Ureter (tissue), 1 donor: ENCODE results near the gene C7orf33. TPM values are rescaled to one million over a fixed set of nuclear protein-coding genes. Genes with fewer than 3 reads are reported as not detected.

ENCODE experiments used
- DNase-seq: peaks from one replicate; pipeline ENCODE4 v3.0.0-alpha.2; 2020; ENCODE audit warnings: low spot score
- total RNA-seq: library from RNA; stranded (reverse); gene quantifications from one replicate; pipeline ENCODE4 v1.2.4, GENCODE V29; 2023
- donor health status: DM: yes; HTN: yes; CAD: no.

Gene C7orf33
- total RNA-seq, 1 donor from 2014 or later: not detected

DNA sequence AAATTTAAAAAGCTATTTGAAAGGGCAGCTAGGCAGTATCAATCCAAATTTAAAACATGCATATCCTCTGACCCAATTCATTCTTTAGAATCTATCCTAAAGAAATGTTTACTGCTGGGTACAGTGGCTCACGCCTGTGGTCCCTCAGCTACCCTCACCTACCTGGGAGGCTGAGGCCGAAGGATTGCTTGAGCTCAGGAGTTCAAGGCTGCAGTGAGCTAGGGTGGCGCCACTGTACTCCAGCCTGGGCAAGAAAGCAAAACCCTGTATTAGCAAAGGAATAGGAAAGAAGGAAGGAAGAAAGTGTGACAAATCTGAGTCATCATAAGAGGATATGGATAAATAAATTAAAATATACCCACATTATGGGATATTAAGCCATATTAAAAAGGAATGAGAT lies 36.3 kb downstream of the C7orf33 start:
- no peak for DNase-seq

DNA sequence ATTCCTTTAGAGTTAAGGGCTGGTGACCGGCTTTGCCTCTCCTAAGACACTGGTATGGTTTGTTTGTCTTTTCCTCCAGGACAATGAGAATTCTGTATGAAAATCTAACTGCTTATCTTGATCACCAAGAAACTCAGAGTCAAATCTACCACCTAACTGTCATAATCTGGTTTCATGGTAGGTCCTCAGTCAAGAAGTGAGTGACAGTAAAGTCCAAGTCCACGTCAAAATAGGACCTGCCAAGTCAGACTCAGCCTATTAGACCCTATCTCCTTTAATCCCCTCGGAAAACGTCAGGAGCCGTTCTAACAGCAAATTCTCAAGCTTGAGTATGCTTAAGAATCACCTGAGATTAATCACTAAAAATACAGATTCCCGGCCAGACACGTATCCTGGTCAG lies 37.4 kb downstream of the C7orf33 start:
- no peak for DNase-seq

DNA sequence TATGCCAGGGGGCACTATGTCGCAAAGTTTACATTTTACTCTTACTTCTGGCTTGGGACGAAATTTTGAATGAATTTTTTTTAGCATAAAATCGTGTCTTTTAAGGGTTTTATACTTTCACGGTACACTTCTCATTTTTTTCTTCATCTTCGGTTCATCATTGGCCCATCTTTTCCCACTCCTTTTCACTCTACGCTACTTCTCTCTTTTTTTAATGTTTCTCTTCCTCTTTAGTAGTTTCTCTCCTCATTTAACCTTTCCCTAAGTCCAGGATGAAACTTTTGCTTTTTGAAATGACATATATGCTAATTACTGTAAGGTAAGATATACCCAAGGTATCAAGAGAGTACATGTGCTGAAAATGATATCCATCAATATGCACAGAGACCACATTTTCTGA lies 39.5 kb downstream of the C7orf33 start:
- DNase-seq: no peak

DNA sequence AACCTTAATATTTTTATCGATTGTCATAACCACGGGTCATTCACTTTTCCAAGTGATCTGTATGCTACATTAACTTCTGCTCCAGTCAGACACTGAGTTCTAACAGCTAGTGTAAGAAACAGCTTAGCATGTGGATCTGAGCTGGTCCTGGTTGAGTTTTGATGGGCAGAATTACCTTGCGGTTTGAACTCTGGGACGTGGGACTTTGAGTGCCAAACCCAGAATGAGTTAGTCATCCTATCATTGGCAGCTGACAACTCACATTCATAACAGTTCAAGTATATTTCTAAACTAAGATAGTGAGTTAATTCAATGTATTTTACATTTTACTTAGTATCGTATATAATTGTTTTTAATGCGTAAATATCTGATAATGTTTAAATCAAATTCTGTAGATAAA lies 43.2 kb downstream of the C7orf33 start:
- no peak for DNase-seq

DNA sequence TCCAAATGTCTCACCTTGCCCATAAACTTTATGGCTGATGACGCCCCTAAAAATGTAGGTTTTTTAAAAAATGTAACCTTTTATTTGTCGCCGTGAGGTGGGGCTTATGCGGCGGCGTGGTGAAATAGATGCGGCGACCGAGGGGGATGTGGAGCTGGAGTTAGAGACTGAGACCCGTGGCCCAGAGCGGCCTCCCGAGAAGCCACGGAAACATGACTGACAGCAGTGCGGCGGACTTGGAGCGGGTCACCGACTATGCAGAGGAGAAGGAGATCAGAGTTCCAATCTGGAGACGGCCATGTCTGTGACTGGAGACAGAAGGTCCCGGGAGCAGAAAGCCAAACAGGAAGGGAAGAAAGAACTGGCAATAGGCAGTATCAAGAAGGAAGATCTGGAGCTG lies 46.5 kb downstream of the C7orf33 start:
- DNase-seq: no peak

DNA sequence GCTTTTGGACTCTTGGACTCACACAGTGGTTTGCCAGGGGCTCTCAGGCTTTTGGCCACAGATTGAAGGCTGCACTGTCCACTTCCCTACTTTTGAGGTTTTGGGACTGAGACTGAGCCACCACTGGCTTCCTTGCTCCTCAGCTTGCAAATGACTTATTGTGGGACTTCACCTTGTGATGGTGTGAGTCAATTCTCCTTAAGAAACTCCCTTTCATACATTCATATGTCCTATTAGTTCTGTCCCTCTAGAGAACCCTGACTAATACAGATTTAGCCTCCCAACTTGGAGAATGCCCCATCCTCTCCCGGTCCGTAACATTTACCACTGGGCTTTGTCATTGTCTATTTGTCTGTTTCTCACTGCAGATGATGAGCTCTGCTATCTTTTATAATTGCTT lies 55.3 kb downstream of the C7orf33 start:
- no peak for DNase-seq

DNA sequence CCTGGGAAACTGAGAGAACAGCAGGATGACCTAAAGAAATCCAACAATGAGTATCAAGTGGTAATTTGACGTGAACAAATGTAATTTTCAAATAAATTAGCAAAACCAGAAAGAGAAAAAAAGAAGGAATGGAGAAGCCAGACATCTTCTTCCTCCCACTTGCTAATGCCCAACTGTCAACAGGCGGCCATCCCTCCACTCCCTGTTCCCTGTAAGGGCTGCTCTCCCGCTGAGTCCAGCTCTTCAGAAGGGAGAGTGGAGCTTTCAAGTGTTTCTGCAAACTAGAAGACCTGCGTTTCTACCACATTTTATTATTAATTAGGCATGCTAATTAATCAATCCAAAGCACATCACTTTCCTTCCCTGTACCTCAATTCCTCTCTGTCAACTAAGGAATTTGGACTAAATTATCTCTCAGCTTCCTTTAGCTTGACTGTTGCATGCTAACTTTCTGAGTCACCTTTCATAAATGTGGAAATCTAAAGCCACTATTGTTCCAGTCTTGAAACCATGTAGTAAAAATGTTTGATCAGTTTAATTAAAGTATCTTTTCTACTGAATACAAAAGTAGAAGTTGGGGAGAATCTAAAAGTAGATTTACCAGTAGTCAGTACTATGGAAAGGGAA lies 59.8 kb downstream of the C7orf33 start:
- DNase-seq: no peak

DNA sequence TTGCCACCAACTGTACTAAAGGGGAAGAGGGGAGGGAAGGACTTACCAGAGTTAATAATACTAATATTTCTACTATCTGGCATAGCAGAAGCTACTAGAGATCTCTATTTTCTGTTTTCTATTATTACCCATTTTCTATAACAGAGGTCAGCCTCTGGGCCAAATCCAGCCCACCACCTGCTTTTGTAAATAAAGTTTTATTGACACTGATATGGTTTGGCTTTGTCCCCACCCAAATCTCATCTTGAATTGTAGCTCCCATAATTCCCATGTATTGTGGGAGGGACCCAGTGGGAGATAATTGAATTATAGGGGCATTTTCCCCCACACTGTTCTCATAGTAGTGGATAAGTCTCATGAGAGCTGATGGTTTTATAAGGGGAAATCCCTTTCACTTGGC lies 62.2 kb downstream of the C7orf33 start:
- DNase-seq: no peak

DNA sequence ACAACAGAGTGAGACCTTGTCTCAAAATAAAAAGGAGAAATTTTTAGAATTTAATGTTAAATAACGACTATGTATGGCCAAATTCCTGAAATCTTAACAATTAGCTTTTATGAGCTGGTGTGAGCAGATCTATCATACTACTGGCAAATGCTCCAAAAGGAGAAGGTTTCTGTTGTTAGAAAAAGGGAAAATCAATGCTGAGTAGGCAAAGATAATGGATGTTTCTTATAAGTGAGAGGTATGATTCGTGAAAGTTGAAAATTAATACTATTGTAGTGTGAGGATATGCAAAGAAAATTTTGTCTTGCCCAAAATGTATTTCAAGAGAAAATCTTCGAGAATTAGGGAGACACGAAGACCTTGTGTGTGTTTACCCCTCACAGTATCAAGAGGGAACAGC lies 67.4 kb downstream of the C7orf33 start:
- DNase-seq: no peak

DNA sequence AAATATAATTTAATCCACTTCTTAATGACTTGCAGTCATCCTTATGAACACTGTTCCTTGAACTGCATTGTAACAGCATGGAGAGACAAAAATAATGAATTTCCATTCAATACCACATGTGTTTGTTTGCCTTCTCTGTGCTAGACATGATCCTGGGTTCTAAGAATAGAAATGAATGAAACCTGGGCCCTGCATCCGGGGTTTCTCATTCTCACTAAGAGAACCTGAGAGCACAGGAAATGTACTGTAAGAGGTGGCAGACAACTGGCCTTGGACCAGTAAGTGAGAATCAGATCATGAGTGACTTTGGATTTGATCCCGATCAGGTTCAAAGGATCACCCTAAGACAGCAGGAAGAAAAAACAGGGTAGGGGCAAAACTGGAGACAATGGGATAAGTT lies 70.9 kb downstream of the C7orf33 start:
- no peak for DNase-seq

DNA sequence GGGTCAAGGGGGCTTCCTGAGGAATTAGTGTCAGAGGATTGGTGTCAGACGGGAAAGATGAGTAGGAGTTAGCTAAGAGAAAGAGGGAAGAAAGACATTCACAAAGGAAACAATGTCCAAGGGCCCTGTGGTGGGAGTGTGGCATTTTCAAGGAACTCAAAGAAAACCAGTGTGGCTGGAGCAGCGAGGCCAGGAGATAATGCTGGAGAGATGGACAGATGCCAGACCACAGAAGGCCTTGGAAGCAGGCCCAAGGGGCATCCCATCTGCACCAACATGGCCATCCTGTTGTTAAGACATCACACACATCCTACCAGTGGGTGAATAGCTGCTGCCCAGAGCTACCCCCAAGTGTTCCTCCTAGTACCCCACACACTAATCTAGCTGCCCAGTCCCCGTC lies 72.1 kb downstream of the C7orf33 start:
- no peak for DNase-seq

DNA sequence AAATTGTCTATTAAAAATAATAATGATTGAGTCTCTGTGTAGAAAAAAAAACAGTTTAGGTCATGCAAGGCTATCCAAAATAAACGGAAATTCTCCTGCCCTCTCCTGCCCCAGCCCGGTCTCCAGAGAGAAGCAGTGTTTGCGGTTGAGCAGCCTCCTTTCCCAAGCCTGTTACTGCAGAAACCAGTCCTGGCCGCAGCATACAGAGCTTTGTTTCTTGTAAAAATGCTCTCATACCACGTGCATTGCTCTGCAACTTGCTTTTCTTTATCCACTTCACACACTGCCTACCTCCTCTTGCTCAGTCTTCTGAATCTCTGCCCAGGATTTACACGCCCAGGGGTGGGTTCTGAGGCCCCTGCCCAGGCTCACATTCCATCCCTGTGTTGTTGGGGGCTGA lies 73.8 kb downstream of the C7orf33 start:
- DNase-seq: no peak

DNA sequence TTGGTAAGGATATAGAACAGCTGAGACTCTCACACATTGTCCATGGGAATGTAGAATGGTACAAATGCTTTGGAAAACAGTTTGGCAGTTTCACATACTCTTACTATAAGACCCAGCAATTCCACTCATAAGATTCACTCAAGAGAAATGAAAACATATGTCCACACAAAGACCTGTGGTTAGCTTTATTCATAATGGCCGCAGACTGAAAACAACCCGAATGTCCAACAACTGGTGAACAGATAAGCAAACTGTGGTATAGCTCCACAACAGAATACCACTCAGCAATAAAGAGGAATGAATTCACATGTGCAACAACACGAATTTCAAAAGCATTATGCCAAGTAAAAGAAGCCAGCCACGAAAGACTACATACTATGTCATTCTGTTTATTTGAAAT lies 74.7 kb downstream of the C7orf33 start:
- no peak for DNase-seq

Other genes starting within 250 kb of the C7orf33 start
- gene CUL1, start 108.1 kb downstream of the C7orf33 start, total RNA-seq: 48.4 TPM